ENCODE results near the gene UGT1A7.

DNA sequence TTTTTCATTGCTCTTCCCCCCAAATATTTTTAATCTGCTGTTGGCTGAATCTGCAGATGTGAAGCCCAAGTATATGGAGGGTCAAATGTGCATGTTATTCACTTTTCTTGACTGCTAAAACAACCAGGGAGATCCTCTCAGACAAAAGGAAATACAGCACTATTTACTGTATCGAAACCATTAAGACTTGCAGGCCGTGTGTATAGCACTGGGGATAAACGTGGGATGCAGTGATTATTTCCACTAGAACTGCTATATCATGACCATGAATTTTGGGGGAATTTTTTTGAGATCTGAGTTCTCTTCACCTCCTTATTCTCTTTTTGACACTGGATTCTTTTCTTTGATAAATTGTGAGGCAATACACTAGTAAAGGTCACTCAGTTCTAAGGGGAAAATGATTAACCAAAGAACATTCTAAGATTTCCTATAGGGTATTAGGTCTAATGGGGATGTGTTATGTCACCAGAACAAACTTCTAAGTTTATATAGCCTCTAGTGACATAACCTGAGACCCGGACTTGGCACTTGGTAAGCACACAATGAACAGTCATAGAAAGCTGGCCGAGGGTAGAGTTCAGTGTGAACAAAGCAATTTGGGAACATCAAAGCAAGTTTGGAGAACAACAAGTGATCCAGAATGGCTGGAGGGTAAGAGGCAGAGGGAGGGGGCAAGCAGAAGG, 63.5 kb downstream of the UGT1A7 start:
- TF ChIP-seq, protein P1, sequence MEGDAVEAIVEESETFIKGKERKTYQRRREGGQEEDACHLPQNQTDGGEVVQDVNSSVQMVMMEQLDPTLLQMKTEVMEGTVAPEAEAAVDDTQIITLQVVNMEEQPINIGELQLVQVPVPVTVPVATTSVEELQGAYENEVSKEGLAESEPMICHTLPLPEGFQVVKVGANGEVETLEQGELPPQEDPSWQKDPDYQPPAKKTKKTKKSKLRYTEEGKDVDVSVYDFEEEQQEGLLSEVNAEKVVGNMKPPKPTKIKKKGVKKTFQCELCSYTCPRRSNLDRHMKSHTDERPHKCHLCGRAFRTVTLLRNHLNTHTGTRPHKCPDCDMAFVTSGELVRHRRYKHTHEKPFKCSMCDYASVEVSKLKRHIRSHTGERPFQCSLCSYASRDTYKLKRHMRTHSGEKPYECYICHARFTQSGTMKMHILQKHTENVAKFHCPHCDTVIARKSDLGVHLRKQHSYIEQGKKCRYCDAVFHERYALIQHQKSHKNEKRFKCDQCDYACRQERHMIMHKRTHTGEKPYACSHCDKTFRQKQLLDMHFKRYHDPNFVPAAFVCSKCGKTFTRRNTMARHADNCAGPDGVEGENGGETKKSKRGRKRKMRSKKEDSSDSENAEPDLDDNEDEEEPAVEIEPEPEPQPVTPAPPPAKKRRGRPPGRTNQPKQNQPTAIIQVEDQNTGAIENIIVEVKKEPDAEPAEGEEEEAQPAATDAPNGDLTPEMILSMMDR (IDR thresholded peaks at IDR 0.05; ENCODE audit: low read depth, low read length, poor library complexity, severe bottlenecking), result no peak
- TF ChIP-seq EZH2phosphoT487 (IDR thresholded peaks at IDR 0.05; ENCODE audit: borderline replicate concordance, low read length), result no peak

Measured in DOHH2 (cell line).